HT1080 (cell line): Measurements from ENCODE around the gene RPS27L. TPM values are rescaled to one million over a fixed set of nuclear protein-coding genes. Genes with fewer than 3 reads are reported as not detected.
"Not testable (repeated sequence)": the region's sequence is repeated elsewhere in the genome, so short reads cannot be mapped to it uniquely, and the experiment has no call there.

Experiments
- DNase-seq: peaks from one replicate; pipeline ENCODE4 v3.0.0-alpha.2; 2015; ENCODE audit warnings: low read depth
- total RNA-seq: library from RNA; depleted of rRNA; stranded (reverse); fragments of >200 nt; shearing (Covaris generic); gene quantifications from 2 replicates; pipeline ENCODE4 v1.2.3, GENCODE V29; 2014; rRNA removed

Gene RPS27L
- total RNA-seq, 1 experiment from 2014 or later, result 366 TPM

DNA sequence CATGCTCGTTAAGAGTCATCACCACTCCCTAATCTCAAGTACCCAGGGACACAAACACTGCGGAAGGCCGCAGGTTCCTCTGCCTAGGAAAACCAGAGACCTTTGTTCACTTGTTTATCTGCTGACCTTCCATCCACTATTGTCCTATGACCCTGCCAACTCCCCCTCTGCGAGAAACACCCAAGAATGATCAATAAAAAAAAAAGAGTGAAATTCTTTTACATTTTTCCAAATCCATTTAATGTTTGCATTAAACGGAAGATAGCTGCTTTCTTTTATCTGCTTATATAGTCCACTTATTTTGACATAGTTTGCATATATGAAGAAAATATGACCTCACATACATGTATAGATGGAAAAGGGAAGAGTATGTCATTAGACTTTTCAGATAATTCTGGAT, 57.7 kb downstream of the RPS27L start:
- DNase-seq, result not testable (repeated sequence)

DNA sequence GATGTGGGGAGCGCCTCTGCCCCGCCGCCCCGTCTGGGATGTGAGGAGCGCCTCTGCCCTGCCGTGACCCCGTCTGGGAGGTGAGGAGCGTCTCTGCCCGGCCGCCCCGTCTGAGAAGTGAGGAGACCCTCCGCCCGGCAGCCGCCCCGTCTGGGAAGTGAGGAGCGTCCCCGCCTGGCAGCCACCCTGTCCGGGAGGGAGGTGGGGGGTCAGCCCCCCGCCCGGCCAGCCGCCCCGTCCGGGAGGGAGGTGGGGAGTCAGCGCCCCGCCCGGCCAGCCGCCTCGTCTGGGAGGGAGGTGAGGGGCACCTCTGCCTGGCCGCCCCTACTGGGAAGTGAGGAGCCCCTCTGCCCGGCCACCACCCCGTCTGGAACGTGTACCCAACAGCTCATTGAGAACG, 58.4 kb downstream of the RPS27L start:
- not testable (repeated sequence) for DNase-seq

Other genes starting within 250 kb of the RPS27L start
- gene TPM1, start 114.7 kb downstream of the RPS27L start, total RNA-seq, result 242 and 284 TPM in 2 replicates
- 17.8 and 18.6 TPM in 2 replicates for gene LACTB, start 35.6 kb downstream of the RPS27L start, total RNA-seq
- 10.8 and 15.7 TPM in 2 replicates for gene RAB8B, start 32.1 kb upstream of the RPS27L start, total RNA-seq
- 3.2 and 4.9 TPM in 2 replicates for gene APH1B, start 120.1 kb upstream of the RPS27L start, total RNA-seq
- 13.9 and 15.0 TPM in 2 replicates for gene CA12, start 224.4 kb upstream of the RPS27L start, total RNA-seq